Stomach (tissue), 9 donors: Measurements from ENCODE around the gene CALR. TPM values are rescaled to one million over a fixed set of nuclear protein-coding genes. Genes with fewer than 3 reads are reported as not detected.

ENCODE experiments used
- DNase-seq, 2 donors: peaks; one replicate each; pipeline versions ENCODE4 v3.0.0 to v3.0.0-alpha.2; 2013 to 2019
- H3K27ac ChIP-seq, 5 donors: fragments of 200-600 bp in 4 of 5; sonication (generic) in 4 of 5; one replicate each; pipeline ENCODE4 v1.5.1; 2013 to 2019; ENCODE audit warnings: mild to moderate bottlenecking in 1 of 5, moderate library complexity in 1 of 5
- H3K27me3 ChIP-seq, 3 donors: fragments of 200-600 bp; sonication (generic); one replicate each; pipeline ENCODE4 v1.5.1; 2017 to 2019; ENCODE audit warnings: mixed run types in 1 of 3
- H3K36me3 ChIP-seq, 4 donors: fragments of 200-600 bp; sonication (generic); 1 replicate in 3 of 4; 2 replicates in 1 of 4; pipeline ENCODE4 v1.5.1; 2016 to 2019
- H3K4me1 ChIP-seq, 4 donors: fragments of 200-600 bp; sonication (generic); one replicate each; pipeline ENCODE4 v1.5.1; 2016 to 2019
- H3K4me3 ChIP-seq, 4 donors: fragments of 200-600 bp; sonication (generic) in 3 of 4; one replicate each; pipeline ENCODE4 v1.5.1; 2016 to 2019; ENCODE audit warnings: mild to moderate bottlenecking in 1 of 4
- H3K9me3 ChIP-seq, 4 donors: fragments of 200-600 bp; sonication (generic); one replicate each; pipeline ENCODE4 v1.5.1; 2016 to 2019
- CTCF ChIP-seq, 7 experiments: fragments of 450-650 bp in 4 of 7; fragments of 200-600 bp in 3 of 7; sonication (generic) in 3 of 7; IDR thresholded peaks; one replicate each; pipeline ENCODE4 v1.5.1; 2016 to 2019; ENCODE audit warnings: antibody characterized with exemption in 7 of 7, control low read depth in 2 of 7, mild to moderate bottlenecking in 1 of 7
- EP300 ChIP-seq: sonication (generic); formaldehyde crosslinking; IDR thresholded peaks from one replicate; pipeline ENCODE4 v1.6.1; 2017; ENCODE audit warnings: antibody characterized with exemption
- POLR2A ChIP-seq, 4 donors: fragments of 450-650 bp; IDR thresholded peaks; one replicate each; pipeline ENCODE4 v1.6.1; 2016; ENCODE audit warnings: antibody characterized with exemption in 4 of 4, control low read depth in 2 of 4, mild to moderate bottlenecking in 1 of 4, moderate library complexity in 1 of 4
- POLR2AphosphoS5 ChIP-seq, 3 donors: sonication (generic); formaldehyde crosslinking; IDR thresholded peaks; one replicate each; pipeline ENCODE4 v1.6.1; 2016; ENCODE audit warnings: antibody characterized with exemption in 3 of 3
- WGBS, 5 donors: extraction: QIAGEN DNeasy Blood & Tissue Kit in 3 of 5; methylation state at CpG; one replicate each; pipeline versions ENCODE4 v1.1.5 to v1.1.7; 2013 to 2018; 5-methylcytosine and 5-hydroxymethylcytosine counted together
- intact Hi-C: fragments of 100-400 bp; cut with DNase I; formaldehyde crosslinking; loops from one replicate; pipeline ENCODE4 v1.15.1; 2023; ENCODE audit warnings: low total_unique reads
- polyA plus RNA-seq, 3 donors: library from polyadenylated mRNA; stranded (reverse); fragments of 200-250 nt; gene quantifications; one replicate each; pipeline ENCODE4 v1.2.3, GENCODE V29; 2013
- total RNA-seq, 5 donors: library from RNA; depleted of rRNA; stranded (reverse); fragments of >200 nt; gene quantifications; one replicate each; pipeline versions ENCODE4 v1.1.0 to v1.2.3, GENCODE V29; 2014 to 2016
- donor health status: healthy with polysubstance abuse.
- donor health status: Bipolar disorder and iron deficiency.
- donor health status: healthy.

CALR gene
- total and polyA plus RNA-seq, 8 donors: 71.2 to 947 (median 354) TPM

- H3K4me3 ChIP-seq: peak overlapping the region; percentile 82 to 99 (median 93)
- intact Hi-C loops: no loop called here
- no peak for TF ChIP-seq POLR2A (IDR thresholded peaks at IDR 0.05)
- no peak for TF ChIP-seq CTCF (IDR thresholded peaks at IDR 0.05)
- no peak for TF ChIP-seq POLR2AphosphoS5 (IDR thresholded peaks at IDR 0.05)
- TF ChIP-seq EP300: no peak
- H3K9me3 ChIP-seq: no peaks in the 10 kb centered on the region
- peaks cover 24 to 37% (median 33%) of the 10 kb centered on the region in 4 donors for H3K36me3 ChIP-seq
- H3K4me1 ChIP-seq: peaks cover 15 to 25% (median 20%) of the 10 kb centered on the region in 4 donors
- peak overlapping the region in 4 of 5 donors; percentile 85 to 91 (median 87) for H3K27ac ChIP-seq
- WGBS, 5 donors: 6 to 7% (median 7%) methylated on average over 22 to 26 of the region's 26 CpGs
- no peaks in the 10 kb centered on the region for H3K27me3 ChIP-seq
- DNase-seq: no peak
Observed at GRCh38 chr19:12891553-12892021, 46.8 kb upstream of the CALR start.

- TF ChIP-seq CTCF (IDR thresholded peaks at IDR 0.05) (no peak), EP300 (no peak), POLR2AphosphoS5 (IDR thresholded peaks at IDR 0.05) (no peak), POLR2A (IDR thresholded peaks at IDR 0.05) (no peak)
- intact Hi-C loops: no loop called here
- WGBS, 5 donors: 89 to 100% (median 94%) methylated on average over 3 to 5 of the region's 5 CpGs
- no peak for DNase-seq
- Histone ChIP-seq H3K9me3 (no peaks in the 10 kb centered on the region), H3K36me3 (peaks cover 24 to 57% (median 52%) of the 10 kb centered on the region in 4 donors), H3K4me1 (peaks cover 15 to 25% (median 20%) of the 10 kb centered on the region in 4 donors), H3K4me3 (no peak overlapping the region), H3K27me3 (no peaks in the 10 kb centered on the region), H3K27ac (no peak overlapping the region)
Observed at GRCh38 chr19:12893582-12893981, 44.8 kb upstream of the CALR start.

- 92 to 98% (median 96%) methylated on average over 12 to 17 of the region's 17 CpGs for WGBS, 5 donors
- Histone ChIP-seq H3K27ac (no peak overlapping the region), H3K27me3 (no peaks in the 10 kb centered on the region), H3K36me3 (peaks cover 24 to 77% (median 71%) of the 10 kb centered on the region in 4 donors), H3K4me1 (peaks cover 10 to 16% (median 13%) of the 10 kb centered on the region in 4 donors), H3K4me3 (no peak overlapping the region), H3K9me3 (no peaks in the 10 kb centered on the region)
- no peak for TF ChIP-seq EP300
- no peak for TF ChIP-seq POLR2AphosphoS5 (IDR thresholded peaks at IDR 0.05)
- TF ChIP-seq POLR2A (IDR thresholded peaks at IDR 0.05): no peak
- no peak for TF ChIP-seq CTCF (IDR thresholded peaks at IDR 0.05)
- intact Hi-C loops: no loop called here
- DNase-seq: no peak
Observed at GRCh38 chr19:12896460-12896859, 41.9 kb upstream of the CALR start.

DNA sequence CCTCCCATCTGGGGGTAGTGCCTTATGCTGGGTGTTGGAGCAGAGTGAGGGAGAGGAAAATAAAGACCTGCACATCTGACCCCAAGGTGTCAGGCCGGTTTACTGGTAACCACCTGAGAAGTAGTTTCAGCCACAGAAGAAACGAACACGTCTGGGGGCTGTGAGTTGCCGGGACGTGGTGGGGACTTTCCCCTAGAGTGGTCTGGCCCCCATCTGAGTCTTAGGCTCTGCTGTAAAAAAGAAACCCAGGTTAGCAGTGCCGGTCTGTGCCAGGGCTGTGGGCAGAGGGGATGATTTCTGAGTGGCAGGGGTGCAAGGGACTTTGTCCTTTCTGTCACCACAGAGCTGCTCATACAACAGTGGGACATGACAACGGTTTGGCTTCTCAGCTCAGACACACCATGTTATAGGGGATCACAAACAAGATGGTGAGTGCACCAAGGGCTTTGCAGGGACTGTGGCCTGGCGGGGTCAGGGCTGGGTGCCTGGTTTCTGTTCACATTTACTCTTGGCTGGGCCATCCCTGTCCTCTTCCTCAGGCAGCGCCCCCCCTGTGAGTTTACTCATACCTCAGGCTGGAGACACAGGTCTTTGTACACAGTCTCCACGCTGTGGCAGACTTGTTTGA is 38.4 kb upstream of the CALR start:
- no peak for TF ChIP-seq POLR2A (IDR thresholded peaks at IDR 0.05)
- no peak for TF ChIP-seq EP300
- TF ChIP-seq POLR2AphosphoS5 (IDR thresholded peaks at IDR 0.05): no peak
- TF ChIP-seq CTCF (IDR thresholded peaks at IDR 0.05): no peak
- WGBS, 5 donors: 81 to 89% (median 85%) methylated on average over 10 of the region's 10 CpGs
- Histone ChIP-seq H3K36me3 (peaks cover 8 to 54% (median 51%) of the 10 kb centered on the region in 4 donors), H3K27me3 (no peaks in the 10 kb centered on the region), H3K4me1 (no peaks in the 10 kb centered on the region), H3K9me3 (no peaks in the 10 kb centered on the region), H3K27ac (peak overlapping the region in 1 of 5 donors; percentile 17), H3K4me3 (no peak overlapping the region)
- intact Hi-C loops: no loop called here
- no peak for DNase-seq
